Measurements from ENCODE around the gene MFNG.

DNA sequence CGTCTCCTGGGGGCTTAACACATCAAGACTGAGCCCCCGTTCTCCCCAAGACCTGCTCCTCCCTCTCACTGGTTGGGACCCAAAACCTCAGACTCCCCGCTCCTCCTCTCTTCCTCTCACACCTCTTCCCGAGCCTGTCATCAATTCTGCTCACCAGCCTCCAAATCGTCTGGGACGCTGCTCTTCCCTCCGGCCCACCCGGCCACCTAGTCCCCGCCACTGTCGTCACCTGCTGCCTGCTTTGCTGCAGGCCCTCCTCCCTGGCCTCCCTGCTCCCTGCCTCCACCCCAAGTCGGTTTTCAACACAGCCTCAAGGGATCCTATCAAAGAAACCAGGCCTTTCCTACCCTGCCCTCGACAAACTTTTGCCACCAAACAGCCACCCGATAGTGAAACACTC lies 3.1 kb downstream of the MFNG start:
- TF ChIP-seq EZH2 (IDR thresholded peaks at IDR 0.05; ENCODE audit: borderline replicate concordance, insufficient read depth, low read length, poor library complexity, severe bottlenecking) (no peak), POLR2AphosphoS5 (IDR thresholded peaks at IDR 0.05) (no peak), EP300 (conservative IDR thresholded peaks at IDR 0.05; ENCODE audit: poor library complexity, severe bottlenecking) (no peak), RAD21 (conservative IDR thresholded peaks at IDR 0.05) (no peak), TAF1 (IDR thresholded peaks at IDR 0.05; ENCODE audit: low read depth) (no peak)
- TF ChIP-seq, protein P1, sequence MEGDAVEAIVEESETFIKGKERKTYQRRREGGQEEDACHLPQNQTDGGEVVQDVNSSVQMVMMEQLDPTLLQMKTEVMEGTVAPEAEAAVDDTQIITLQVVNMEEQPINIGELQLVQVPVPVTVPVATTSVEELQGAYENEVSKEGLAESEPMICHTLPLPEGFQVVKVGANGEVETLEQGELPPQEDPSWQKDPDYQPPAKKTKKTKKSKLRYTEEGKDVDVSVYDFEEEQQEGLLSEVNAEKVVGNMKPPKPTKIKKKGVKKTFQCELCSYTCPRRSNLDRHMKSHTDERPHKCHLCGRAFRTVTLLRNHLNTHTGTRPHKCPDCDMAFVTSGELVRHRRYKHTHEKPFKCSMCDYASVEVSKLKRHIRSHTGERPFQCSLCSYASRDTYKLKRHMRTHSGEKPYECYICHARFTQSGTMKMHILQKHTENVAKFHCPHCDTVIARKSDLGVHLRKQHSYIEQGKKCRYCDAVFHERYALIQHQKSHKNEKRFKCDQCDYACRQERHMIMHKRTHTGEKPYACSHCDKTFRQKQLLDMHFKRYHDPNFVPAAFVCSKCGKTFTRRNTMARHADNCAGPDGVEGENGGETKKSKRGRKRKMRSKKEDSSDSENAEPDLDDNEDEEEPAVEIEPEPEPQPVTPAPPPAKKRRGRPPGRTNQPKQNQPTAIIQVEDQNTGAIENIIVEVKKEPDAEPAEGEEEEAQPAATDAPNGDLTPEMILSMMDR (IDR thresholded peaks at IDR 0.05; ENCODE audit: poor library complexity, severe bottlenecking), result no peak

Measured in neural cell (in vitro differentiated cells).